Activated T-helper 2 cell treated with anti-CD3 and anti-CD28 coated beads, Interferon-gamma antibody, Interleukin-2, Interleukin-4, amounts not matched to agents 10 μg/mL and 5 μg/mL and 100 μg/mL, durations not matched to agents 14 hours and 24 hours and 36 hours (primary cell): ENCODE data around the gene LSM3. TPM values are rescaled to one million over a fixed set of nuclear protein-coding genes. Genes with fewer than 3 reads are reported as not detected.

Experiments
- DNase-seq: peaks from one replicate; pipeline ENCODE4 v3.0.0; 2021; ENCODE audit warnings: low spot score
- H3K27ac Mint-ChIP-seq: one replicate; pipeline ENCODE4 v1.8.0; 2021; ENCODE audit warnings: mixed read lengths
- H3K27me3 Mint-ChIP-seq: one replicate; pipeline ENCODE4 v1.8.0; 2021; ENCODE audit warnings: low read depth, mixed read lengths
- H3K36me3 Mint-ChIP-seq: one replicate; pipeline ENCODE4 v1.8.0; 2021; ENCODE audit warnings: low read depth, mixed read lengths
- H3K4me1 Mint-ChIP-seq: one replicate; pipeline ENCODE4 v1.8.0; 2021; ENCODE audit warnings: low read depth, mixed read lengths
- H3K4me3 Mint-ChIP-seq: one replicate; pipeline ENCODE4 v1.8.0; 2021; ENCODE audit warnings: low read depth, mild to moderate bottlenecking, moderate library complexity, mixed read lengths
- H3K9me3 Mint-ChIP-seq: one replicate; pipeline ENCODE4 v1.8.0; 2021; ENCODE audit warnings: mixed read lengths
- intact Hi-C: fragments of 100-400 bp; cut with micrococcal nuclease; formaldehyde crosslinking; loops from one replicate; pipeline ENCODE4 v1.15.1; 2023
- total RNA-seq: library from RNA; stranded (reverse); gene quantifications from 2 replicates; pipeline ENCODE4 v1.2.3, GENCODE V29; 2022

LSM3 gene
- total RNA-seq, 1 donor from 2014 or later = 18.3 TPM

GRCh38 chr3:14172496-14172895 is 6.1 kb upstream of the LSM3 start:
- no peak overlapping the region for H3K4me3 Mint-ChIP-seq
- no peaks in the 10 kb centered on the region for H3K27me3 Mint-ChIP-seq
- peaks cover 49% of the 10 kb centered on the region for H3K36me3 Mint-ChIP-seq
- no peak overlapping the region for H3K27ac Mint-ChIP-seq
- intact Hi-C loops = loop anchor here (10.0 kb wide), 1 partner anchor 758 kb away; no protein-coding TSS in a partner anchor
- DNase-seq = no peak
- H3K9me3 Mint-ChIP-seq = no peaks in the 10 kb centered on the region
- H3K4me1 Mint-ChIP-seq = peaks cover 35% of the 10 kb centered on the region

GRCh38 chr3:14174483-14174882 is 4.1 kb upstream of the LSM3 start:
- DNase-seq = no peak
- Mint-ChIP-seq H3K27me3 (no peaks in the 10 kb centered on the region), H3K4me3 (no peak overlapping the region), H3K9me3 (no peaks in the 10 kb centered on the region), H3K4me1 (peaks cover 45% of the 10 kb centered on the region), H3K36me3 (peaks cover 43% of the 10 kb centered on the region), H3K27ac (no peak overlapping the region)
- intact Hi-C loops = loop anchor here (10.0 kb wide), 1 partner anchor 760 kb away; no protein-coding TSS in a partner anchor

GRCh38 chr3:14175383-14176037 is 3.1 kb upstream of the LSM3 start:
- Mint-ChIP-seq H3K9me3 (no peaks in the 10 kb centered on the region), H3K27me3 (no peaks in the 10 kb centered on the region), H3K36me3 (peaks cover 34% of the 10 kb centered on the region), H3K27ac (peak overlapping the region; percentile 52), H3K4me3 (peak overlapping the region; percentile 22), H3K4me1 (peaks cover 46% of the 10 kb centered on the region)
- DNase-seq = peak; percentile 63
- intact Hi-C loops = loop anchor here (5.0 to 10.0 kb wide), 2 partner anchors 227 to 761 kb away; partner anchors contain the start of gene SLC6A6

GRCh38 chr3:14177580-14178246 is 904 bp upstream of the LSM3 start:
- Mint-ChIP-seq H3K36me3 (peaks cover 30% of the 10 kb centered on the region), H3K4me3 (peak overlapping the region; percentile 89), H3K4me1 (peaks cover 52% of the 10 kb centered on the region), H3K27ac (peak overlapping the region; percentile 81), H3K9me3 (no peaks in the 10 kb centered on the region), H3K27me3 (no peaks in the 10 kb centered on the region)
- intact Hi-C loops = loop anchor here (1.0 to 10.0 kb wide), 9 partner anchors 33 to 770 kb away; partner anchors contain the start of genes CCDC174, CHCHD4, NR2C2 and SLC6A6
- DNase-seq = no peak

GRCh38 chr3:14179114-14179465 is 473 bp downstream of the LSM3 start:
- no peak for DNase-seq
- Mint-ChIP-seq H3K4me1 (peaks cover 55% of the 10 kb centered on the region), H3K27ac (peak overlapping the region; percentile 99), H3K4me3 (peak overlapping the region; percentile 89), H3K36me3 (peaks cover 36% of the 10 kb centered on the region), H3K27me3 (no peaks in the 10 kb centered on the region), H3K9me3 (no peaks in the 10 kb centered on the region)
- intact Hi-C loops = loop anchor here (5.0 to 10.0 kb wide), 2 partner anchors 223 to 764 kb away; partner anchors contain the start of gene SLC6A6

- no peaks in the 10 kb centered on the region for H3K27me3 Mint-ChIP-seq
- no peaks in the 10 kb centered on the region for H3K9me3 Mint-ChIP-seq
- H3K36me3 Mint-ChIP-seq = peaks cover 37% of the 10 kb centered on the region
- H3K4me3 Mint-ChIP-seq = peak overlapping the region; percentile 89
- no peak for DNase-seq
- H3K4me1 Mint-ChIP-seq = peaks cover 51% of the 10 kb centered on the region
- peak overlapping the region; percentile 99 for H3K27ac Mint-ChIP-seq
- intact Hi-C loops = loop anchor here (5.0 to 10.0 kb wide), 2 partner anchors 223 to 765 kb away; partner anchors contain the start of gene SLC6A6
Observed at GRCh38 chr3:14179795-14180194, 1.2 kb downstream of the LSM3 start.

- DNase-seq = no peak
- Mint-ChIP-seq H3K9me3 (no peaks in the 10 kb centered on the region), H3K27ac (no peak overlapping the region), H3K4me3 (peak overlapping the region; percentile 11), H3K27me3 (no peaks in the 10 kb centered on the region), H3K36me3 (peaks cover 41% of the 10 kb centered on the region), H3K4me1 (peaks cover 37% of the 10 kb centered on the region)
- intact Hi-C loops = no loop called here
Observed at GRCh38 chr3:14181253-14181652, 2.6 kb downstream of the LSM3 start.

- DNase-seq = no peak
- Mint-ChIP-seq H3K36me3 (peaks cover 51% of the 10 kb centered on the region), H3K27ac (no peak overlapping the region), H3K27me3 (no peaks in the 10 kb centered on the region), H3K4me3 (no peak overlapping the region), H3K9me3 (no peaks in the 10 kb centered on the region), H3K4me1 (peaks cover 33% of the 10 kb centered on the region)
- intact Hi-C loops = no loop called here
Observed at GRCh38 chr3:14183015-14183577, 4.5 kb downstream of the LSM3 start.

GRCh38 chr3:14186854-14187458 is 8.3 kb downstream of the LSM3 start:
- intact Hi-C loops = no loop called here
- Mint-ChIP-seq H3K27ac (no peak overlapping the region), H3K36me3 (peaks cover 70% of the 10 kb centered on the region), H3K4me1 (peaks cover 39% of the 10 kb centered on the region), H3K9me3 (no peaks in the 10 kb centered on the region), H3K4me3 (no peak overlapping the region), H3K27me3 (no peaks in the 10 kb centered on the region)
- no peak for DNase-seq

- peaks cover 39% of the 10 kb centered on the region for H3K4me1 Mint-ChIP-seq
- H3K27ac Mint-ChIP-seq = no peak overlapping the region
- H3K36me3 Mint-ChIP-seq = peaks cover 59% of the 10 kb centered on the region
- H3K4me3 Mint-ChIP-seq = no peak overlapping the region
- no peaks in the 10 kb centered on the region for H3K27me3 Mint-ChIP-seq
- intact Hi-C loops = no loop called here
- no peak for DNase-seq
- no peaks in the 10 kb centered on the region for H3K9me3 Mint-ChIP-seq
Observed at GRCh38 chr3:14188041-14188754, 9.6 kb downstream of the LSM3 start.

GRCh38 chr3:14194865-14195264 is 16.2 kb downstream of the LSM3 start:
- H3K27me3 Mint-ChIP-seq = no peaks in the 10 kb centered on the region
- H3K27ac Mint-ChIP-seq = no peak overlapping the region
- no peaks in the 10 kb centered on the region for H3K9me3 Mint-ChIP-seq
- H3K4me3 Mint-ChIP-seq = no peak overlapping the region
- H3K4me1 Mint-ChIP-seq = peaks cover 19% of the 10 kb centered on the region
- intact Hi-C loops = no loop called here
- peaks cover 51% of the 10 kb centered on the region for H3K36me3 Mint-ChIP-seq
- no peak for DNase-seq

GRCh38 chr3:14199641-14200040 is 21.0 kb downstream of the LSM3 start:
- intact Hi-C loops = loop anchor here (5.0 kb wide), 1 partner anchor 268 kb away; no protein-coding TSS in a partner anchor
- H3K27ac Mint-ChIP-seq = no peak overlapping the region
- no peaks in the 10 kb centered on the region for H3K4me1 Mint-ChIP-seq
- no peaks in the 10 kb centered on the region for H3K27me3 Mint-ChIP-seq
- H3K36me3 Mint-ChIP-seq = peaks cover 35% of the 10 kb centered on the region
- H3K4me3 Mint-ChIP-seq = no peak overlapping the region
- DNase-seq = no peak
- H3K9me3 Mint-ChIP-seq = no peaks in the 10 kb centered on the region
